Kidney glomerular epithelial cell (primary cell): ENCODE data around the gene OSBPL5.
A peak's percentile ranks its signal among the peaks of the same experiment; 100 is the strongest.

Experiments
- DNase-seq: peaks from one replicate; lab custom pipeline; 2025; lab: John Stamatoyannopoulos, UW

OSBPL5 gene

DNA sequence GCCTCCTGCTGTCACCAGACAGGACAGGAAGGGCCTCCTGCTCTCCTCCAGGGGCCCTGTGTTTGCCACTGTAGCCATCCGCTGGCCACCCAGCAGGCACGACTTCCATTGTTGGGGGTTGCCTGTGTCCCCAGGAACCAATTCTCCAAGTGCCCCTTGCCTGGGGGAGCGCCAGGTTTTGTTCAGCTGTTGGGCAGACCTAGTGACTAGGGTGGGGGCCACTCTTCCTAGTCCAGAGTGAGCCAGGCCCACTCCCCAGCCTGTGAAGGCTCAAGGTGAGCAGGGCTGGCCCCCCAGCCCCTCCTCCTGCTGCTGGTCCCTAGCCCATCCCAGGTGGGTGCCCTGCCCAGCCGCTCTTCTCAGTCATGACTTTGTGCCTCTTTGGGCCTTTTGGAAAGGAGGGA lies 30.9 kb downstream of the OSBPL5 start:
- no peak for DNase-seq

DNA sequence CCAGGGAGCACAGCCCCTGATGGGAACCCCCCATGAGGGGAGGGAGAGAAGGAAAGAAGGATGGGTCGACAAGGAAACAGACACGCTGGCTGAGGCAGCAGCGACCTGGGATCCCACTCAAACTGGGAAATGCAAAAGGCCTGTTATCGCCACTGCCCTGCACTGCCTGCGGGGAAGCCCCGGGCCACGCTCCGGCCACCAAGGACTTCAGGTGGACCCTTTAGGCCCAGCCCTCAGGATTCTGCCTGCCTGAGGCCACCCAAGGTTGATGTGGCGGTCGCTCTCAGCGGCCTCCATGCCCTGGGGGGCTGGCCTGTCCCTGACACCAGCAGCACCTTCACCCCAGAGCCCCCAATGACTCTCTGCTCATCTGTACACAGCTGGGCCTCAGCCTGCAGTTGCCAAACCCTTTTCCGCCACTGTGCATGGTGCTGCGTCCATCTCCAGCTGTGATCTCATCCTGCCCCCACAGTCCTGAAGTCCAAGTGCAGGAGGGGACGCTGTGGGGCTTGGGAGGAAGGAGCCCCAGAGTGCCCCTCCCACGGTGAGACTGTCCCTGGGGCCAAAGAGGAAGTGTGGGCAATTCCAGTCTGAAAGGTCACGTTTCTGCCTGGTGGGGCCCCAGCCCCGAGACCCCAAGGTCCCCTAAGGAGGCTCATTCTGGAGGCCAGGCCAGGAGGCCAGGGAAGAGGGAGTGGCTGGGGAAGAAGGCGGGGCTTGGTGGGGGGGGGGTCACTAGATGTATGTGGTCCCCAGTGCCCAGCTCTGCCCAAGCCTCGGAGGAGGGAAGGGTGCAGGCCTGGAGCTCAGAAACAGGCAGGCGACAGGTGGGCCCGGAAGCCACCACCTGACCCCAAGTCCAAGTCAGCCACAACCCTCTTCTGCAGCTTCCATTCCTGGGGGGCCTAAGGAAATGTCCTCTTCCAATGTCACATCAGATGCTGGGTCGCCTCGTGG lies 31.6 kb downstream of the OSBPL5 start:
- no peak for DNase-seq

DNA sequence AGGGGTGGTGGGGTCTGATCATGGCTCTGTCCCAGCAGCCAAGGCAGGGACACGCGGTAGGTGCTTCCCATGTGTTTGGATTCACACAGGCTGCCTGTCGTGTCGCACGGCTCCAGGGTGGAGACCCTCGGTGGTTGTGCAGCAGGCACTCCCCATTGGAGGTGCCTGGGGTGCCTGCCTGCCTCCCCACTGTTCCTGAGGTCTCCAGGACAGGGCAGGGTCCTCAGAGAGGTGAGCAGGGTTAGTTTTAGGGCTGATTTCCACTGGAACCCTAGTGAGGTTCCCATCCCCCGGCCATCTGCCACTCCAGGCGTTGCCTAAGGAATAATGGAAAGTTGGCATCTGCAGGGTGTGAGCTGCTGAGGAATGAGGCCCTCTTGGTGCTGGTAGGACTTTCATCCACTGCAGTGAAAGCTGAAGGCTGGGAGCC lies 32.3 kb downstream of the OSBPL5 start:
- DNase-seq, result no peak

DNA sequence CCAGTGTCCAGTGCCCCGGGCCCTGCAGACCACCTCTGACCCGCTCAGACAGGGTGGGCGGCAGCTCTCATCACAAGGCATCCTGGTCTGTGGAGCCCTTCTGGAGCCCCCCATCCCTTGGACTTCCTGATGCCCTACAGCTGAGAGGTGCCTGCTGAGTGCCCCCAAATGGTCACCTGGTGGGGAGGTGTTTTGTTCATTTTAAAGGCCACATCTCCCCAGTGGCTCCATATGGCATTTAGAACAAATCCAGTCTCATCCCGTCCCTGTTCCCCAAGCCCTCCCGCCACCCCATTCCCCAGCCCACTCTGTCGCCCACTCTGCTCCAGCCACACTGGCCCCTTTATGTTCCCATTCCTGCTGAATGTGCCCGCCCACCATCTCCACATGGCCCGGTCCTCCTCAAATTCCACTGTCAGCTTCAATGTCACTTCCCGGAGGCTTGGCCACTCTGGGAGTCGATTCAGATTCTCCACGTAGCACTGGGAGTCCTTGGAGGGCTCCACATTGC lies 32.8 kb downstream of the OSBPL5 start:
- no peak for DNase-seq

DNA sequence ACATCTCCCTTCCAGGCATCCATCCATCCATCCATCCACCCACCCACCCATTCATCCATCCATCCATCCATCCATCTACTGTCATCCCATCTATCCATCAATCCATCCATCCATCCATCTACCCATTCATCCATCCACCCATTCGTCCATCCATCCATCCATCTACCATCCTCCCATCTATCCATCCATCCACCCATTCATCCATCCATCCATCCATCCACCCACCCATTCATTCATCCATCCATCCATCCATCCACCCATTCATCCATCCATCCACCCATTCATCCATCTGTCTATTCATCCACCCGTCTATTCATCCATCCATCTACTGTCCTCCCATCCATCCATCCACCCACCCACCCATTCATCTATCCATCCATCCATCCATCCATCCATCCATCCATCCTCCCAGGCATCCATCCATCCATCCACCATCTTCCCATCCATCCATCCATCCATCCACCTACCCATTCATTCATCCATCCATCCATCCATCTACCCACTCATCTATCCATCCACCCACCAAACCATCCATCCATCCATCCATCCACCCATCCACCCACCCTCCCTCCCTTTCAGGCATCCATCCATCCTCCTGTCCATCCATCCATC lies 33.7 kb downstream of the OSBPL5 start:
- no peak for DNase-seq

DNA sequence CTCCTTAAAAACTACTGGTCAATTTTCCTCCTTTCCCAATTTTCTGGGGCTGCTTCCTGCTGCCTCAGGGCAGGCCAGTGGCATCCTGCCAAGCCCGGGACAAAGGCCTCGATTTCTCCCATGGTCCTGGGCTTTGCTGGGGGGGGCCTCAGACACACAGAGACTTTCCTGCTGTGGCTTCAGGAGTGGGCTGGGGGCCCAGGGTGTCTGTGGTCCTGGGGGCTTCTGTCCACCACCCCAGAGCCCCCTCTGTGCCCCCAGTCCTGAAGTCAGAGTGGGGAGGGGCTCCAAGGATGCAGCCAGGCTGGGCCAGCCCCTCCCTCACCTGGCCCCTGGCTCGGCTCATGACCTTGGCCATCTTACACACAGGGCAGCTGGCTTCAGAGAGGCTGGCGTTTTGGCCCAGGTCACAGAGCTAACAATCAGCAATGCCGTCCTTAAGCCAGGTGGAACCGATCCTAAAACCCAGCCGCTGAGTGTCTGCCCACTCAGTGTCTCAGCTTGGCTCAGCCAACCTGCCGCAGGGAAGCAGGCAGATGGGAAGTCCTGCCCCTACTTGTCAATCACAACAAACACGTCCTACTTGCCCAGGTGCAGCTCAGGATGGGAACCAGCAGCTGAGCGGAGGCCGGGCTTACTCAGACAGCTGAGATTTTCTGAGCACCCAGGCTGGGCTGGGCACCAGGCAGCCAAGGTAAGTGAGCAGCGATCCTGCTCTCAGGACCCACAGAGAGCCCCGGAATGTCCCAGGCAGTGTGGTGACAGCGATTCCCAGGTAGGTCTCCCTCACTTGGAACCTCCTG lies 34.6 kb downstream of the OSBPL5 start:
- no peak for DNase-seq

DNA sequence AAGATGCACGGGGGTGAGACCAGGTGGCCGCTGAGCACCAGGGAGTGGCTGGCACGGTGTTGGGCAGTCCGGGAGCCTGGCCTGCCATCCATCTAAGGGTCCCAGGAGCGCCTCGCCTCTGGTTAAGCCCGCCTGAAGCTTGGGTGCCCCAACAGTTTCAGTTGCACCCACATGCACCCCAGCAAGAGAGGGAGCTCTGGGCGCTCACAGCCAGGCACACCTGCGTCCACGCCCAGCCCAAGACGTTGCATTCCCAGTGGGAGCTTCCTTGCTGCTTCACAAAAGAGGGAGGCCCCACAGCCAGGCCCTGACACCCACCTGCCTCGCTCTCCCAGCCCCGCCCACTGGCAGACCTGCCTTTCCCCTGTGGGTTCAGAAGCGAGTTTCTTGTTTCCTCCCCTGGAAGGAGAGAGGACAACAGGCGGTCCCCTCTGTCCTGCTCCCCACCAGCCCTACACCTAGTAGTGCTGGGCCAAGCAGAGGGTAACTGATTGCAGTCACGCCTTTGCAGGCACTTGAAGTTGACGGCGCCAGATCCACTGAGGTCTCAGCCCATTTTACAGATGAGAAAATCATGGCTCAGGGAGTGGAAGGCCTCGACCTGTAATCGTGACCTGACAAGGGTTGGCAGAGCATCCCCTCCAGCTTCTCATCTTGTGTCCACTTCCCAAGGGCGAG lies 35.4 kb downstream of the OSBPL5 start:
- DNase-seq, result no peak

DNA sequence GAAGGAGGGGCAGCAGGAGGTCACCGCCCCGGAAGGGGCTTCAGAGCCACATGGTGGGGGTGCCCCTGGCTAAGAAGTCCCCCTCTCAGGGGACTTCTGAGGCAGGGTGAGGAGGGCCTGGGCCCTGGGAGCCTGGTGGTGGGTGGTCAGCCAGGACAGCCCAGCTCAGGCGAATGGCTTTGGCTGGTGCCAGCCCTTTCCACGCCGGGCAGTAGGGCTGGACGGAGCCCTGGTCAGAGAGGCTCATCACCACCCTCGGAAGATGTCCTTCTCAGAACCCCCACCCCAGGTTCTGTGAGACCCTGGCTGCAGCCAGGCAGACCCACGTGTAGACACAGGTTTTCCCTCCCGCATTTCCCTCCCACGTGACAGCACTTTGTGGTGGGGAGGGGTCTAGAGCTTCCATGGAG lies 35.9 kb downstream of the OSBPL5 start:
- no peak for DNase-seq

DNA sequence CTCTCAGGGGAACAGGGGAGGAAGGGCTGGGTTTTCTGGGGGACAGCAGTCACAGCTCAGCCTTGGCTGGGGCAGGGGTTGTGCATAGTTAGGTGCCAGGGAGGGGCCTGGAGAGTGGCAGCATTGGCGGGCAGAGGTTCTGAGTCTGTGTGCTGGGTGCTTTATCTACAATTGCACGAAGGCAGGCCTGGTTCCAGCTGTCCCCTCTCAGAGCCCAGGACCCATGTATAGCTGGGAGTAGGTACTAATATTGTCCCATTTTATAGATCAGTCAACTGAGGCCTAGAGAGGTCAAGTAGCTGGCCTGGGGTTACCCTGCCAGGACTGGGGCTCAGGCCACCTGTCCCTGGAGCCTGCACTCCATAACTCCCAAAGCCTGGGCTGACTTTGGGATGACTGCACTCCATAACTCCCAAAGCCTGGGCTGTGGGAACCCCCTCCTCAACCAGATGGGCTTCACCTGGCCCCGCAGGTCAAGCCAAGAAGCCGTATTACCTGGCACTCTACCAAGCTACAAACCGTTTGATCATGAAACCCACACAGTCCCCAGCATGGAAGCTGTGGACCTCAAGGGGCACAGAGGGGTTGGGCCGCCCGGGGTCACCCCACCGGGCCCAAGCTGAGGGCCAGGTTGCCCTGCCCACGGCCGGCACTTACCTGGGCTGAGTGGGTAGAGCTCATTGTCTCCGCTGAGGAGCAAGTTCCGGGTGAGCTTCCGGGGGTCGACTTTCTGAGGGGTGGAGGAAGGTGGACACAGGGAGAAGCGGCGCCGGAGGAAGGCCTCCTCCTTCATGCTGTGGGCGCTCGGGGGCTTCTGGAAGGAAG lies 36.5 kb downstream of the OSBPL5 start:
- DNase-seq, result no peak

DNA sequence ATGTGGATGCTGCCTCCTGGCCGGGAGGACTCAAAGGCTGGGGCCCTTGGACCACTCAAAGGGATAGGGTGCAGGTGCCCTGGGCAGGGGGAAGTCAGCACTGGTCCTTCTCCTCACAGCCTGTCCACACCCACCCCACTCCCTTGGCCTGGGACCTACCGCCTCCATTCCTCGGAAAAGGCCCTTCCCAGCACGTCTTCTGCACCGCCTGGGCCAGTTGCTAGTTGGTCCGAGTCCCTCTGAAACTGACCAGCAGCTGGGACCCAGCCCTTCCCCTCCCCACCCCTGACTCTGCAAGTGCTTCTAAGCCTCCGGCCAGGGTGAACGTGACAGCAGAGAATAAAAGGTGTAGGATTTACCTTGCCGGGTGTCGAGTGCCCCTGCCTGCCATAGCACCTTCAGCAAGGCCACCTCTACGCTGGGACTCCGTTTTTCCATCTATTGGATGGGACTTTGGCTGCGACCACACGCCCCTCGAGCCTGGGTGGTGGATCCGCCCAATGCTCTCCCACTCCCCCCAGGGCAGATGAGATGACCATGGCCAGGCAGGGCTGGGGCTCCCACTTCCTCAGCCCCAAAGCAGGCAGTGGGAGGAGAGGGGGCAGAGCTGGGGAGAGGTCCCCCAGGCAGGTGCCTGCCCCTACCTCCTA lies 37.3 kb downstream of the OSBPL5 start:
- no peak for DNase-seq

DNA sequence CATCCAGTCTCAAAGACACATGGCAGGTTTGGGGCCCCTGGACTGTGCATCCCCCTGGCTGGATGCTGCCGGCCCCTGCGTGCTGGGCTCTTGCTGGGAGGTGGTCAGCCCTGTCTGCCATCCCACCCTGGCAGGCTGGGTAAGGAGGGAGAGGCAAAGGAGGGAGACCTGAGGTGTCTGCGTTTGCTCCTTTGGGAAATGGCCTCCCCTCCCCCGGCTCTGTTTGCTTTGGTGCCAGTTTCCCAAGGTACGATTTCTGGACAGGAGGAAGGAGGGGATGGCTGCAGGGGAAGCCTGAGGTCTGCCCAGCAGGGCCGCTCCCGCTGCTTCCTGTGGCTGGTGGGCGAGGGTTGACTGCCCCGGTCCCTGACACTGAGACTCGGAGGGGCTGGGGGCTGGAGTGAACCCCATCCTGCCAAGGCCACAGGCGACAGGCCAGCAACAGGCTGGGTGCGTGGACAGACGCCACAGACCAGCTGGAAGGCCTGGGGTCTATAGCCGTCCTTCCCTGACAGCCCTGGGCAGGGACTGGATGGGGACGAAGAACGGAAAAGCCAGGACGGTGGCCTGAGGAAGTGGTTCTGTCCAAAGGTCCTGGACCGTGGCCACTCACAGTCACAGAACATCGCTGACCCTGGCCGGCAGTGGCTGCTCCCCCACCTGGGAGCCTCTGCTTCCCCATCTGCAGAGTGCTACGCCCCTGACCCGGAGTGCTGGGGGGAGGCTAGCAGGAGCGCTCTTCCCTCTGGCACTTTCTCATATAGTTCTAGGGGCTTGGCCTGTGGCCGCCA lies 38.0 kb downstream of the OSBPL5 start:
- no peak for DNase-seq

DNA sequence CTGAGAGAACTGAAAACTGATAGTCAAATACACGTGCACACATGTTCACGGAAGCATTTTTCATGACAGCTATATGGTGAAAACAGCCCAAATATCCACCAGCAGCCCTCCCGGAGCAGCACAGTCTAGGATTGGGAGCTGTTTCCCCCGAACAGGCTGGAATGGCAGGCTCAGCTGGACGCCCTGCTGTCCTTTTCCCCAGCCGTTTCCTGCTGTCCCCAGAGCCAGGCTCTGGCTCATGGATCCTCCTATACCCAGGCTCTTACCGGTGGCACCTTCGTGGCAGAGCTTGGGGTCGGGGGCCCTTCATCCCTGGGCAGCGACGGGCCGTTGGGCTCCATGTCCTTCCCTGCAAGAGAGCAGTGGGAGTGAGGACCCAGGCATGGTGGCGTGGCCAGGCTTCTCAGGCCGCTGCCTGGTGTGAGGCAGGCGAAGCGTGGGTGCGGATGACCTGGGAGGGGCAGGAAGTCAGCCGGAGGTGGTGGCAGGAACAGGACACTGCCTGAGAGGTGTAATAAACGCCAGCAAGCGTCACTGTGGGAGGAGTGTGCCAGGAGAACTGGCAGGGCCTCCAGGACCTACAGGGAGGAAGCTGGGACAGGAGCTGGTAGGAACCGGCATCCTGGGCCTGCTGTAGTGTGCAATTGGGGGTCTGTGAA lies 38.8 kb downstream of the OSBPL5 start:
- DNase-seq, result peak; percentile 5

DNA sequence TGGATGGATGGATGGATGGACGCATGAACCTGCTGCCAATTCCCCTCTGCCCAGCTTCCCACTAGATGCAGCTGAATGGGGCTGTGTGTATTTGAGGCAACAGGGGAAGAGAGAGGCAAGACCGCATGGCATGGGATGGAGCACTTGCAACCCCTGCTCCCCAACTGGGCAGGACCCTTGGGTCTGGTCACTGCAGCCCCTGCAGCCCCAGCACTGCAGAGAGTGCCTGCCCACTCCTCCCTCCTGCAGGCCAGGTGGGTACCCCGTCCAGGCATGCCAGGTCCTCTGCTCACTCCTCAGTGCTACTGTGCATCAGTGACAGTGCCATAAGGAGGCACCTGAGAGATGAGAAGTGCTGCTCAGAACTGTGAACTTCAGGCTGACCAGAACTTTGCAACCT lies 40.3 kb downstream of the OSBPL5 start:
- DNase-seq, result no peak

DNA sequence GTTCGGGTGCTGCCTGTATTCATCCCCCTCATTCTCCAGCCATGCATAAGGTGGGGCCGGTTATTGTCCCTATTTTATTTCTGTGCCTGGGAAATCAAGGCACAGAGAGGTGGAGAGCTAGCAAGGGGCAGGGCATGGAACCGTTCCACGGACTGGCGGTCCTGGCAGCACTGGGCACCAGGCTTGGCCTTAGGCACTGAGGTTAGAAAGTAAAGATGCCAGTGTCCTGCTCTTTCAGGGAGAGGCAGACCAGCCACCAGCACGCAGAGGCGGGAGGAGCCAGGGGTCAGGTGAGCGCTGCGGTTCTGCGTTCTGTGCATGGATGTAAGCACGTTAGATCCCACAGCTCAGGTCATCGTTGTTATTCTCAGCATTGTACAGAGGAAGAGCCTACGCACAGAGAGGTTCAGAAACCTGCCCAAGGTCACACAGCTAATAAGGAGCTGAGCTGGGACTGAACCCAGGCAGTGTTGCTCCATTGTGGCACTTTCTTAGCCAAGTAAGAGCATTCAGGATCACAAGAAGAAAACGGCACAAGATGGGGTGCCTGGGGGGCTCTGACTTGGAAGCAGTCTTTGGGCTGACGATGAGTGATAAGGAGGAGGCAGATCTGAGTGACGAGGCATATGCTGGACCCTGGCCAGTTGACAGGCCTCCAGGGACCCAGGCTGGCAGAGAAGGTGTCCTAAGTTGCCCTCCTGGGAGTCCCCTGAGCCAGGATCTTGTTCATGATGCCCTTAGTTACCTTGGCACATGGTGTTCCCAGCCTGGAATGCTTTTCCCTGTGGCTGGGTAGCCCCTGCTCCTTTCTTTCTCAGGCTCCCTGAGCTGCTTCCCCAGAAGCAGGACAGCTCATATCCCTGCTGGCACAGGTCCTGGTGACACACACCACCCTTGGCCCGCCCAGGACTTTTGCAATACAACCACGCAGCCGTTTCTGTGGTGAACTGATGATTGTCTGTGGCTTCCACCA lies 41.1 kb downstream of the OSBPL5 start:
- DNase-seq, result peak; percentile 59

DNA sequence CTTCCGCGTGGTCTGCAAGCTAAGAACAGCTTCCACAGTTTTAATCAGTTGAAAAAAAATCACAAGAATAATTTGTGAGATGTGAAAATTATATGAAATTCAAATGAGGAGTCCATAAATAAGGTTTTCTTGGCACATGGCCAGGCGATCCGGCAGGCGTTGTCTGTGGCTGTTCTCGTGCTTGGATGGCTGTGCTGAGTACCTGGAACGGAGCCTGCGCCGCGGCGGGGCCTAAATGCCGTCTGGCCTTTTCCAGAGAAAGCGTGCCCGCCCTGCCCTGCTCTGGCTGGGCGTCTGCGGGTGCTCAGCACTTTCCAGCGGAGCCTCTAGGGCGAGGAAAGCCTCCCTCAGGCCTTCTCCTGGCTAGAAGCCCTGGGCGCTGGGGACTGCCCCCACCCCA lies 41.8 kb downstream of the OSBPL5 start:
- DNase-seq, result no peak

DNA sequence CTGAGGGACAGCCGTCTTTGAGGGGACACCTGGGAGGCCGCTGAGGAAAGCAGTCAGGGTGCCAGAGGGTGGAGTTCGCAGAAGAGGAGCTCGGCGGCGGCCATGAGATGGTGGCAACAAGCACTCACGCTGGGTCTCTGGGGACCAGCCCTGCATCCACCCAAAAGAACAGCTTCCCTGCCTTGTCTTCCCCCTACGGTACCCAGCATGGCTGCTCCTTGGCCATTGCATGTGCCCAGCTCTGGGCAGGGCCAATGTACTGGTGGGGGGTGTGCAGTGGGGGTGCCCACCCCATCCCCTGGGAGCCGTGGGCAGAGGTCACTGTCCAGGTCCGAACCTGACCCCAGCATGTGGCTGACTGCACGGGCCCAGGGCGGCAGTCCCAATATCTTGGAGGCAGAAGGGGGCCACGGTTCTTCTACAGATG lies 42.3 kb downstream of the OSBPL5 start:
- no peak for DNase-seq

DNA sequence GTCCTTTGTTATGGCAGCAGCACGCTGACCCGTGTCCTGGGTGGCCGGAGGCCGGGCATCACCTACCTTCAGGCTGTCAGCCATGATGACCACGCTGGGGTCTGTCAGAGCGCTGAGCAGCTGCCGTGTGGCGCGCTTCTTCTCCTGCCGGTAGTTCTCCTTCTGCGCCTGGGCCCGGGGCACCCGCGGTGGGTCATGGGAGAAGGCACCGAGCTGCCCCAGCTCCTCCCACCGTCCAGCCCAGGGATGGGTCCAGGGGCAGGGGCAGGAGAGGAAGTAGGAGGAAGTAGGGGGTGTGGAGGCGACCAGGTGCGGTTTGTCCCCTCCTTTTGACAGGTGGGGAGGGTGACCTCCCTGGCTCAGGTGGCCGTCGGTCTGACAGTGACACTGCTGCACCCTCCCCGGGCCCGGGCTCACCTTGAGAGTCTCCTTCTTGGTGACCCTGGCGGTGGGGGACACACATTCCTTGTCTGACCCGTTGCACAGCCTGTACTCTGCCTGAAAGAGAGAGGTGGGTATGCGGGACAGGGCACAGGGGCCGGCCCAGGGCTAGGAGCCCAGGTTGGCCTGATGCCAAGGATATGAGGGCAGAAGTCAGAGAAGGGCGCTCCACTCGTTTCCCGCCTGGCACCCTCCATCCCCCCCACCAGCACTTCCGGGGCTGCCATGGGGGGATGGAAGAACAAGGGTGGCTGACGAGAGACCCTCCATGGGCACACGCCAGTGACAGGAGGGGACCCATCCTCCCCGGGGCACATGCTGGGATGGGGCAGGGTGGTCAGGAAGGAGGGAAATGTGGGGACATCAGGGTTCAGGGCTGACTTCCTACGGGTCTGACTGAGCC lies 43.0 kb downstream of the OSBPL5 start:
- DNase-seq, result no peak
